Neural progenitor cell (in vitro differentiated cells): ENCODE results near the gene PUM1.

Experiments
- CTCF ChIP-seq: fragments of 200-600 bp; sonication (generic); IDR thresholded peaks from 2 replicates; pipeline ENCODE4 v1.5.1; 2017; ENCODE audit warnings: antibody characterized with exemption, mild to moderate bottlenecking
- EZH2phosphoT487 ChIP-seq: fragments of 200-600 bp; sonication (generic); IDR thresholded peaks from 2 replicates; pipeline ENCODE4 v1.6.1; 2017; ENCODE audit warnings: antibody characterized with exemption

GRCh38 chr1:31005617-31006166, 59.8 kb downstream of the PUM1 start:
- TF ChIP-seq EZH2phosphoT487 (no peak), CTCF (no peak)
